GM18505 (cell line): ENCODE measurements around the gene TTYH3.

Experiments
- ATAC-seq: cut with Tn5 transposase; IDR thresholded peaks from one replicate; pipeline ENCODE4 v1.9.1; 2021; ENCODE audit not compliant: unreplicated experiment
- POLR2A ChIP-seq: IDR thresholded peaks from 4 replicates; pipeline ENCODE4 v1.6.1; 2011; ENCODE audit warnings: borderline replicate concordance; ENCODE audit not compliant: insufficient read depth, insufficient read length; ENCODE audit errors: extremely low read depth

TTYH3 gene

DNA sequence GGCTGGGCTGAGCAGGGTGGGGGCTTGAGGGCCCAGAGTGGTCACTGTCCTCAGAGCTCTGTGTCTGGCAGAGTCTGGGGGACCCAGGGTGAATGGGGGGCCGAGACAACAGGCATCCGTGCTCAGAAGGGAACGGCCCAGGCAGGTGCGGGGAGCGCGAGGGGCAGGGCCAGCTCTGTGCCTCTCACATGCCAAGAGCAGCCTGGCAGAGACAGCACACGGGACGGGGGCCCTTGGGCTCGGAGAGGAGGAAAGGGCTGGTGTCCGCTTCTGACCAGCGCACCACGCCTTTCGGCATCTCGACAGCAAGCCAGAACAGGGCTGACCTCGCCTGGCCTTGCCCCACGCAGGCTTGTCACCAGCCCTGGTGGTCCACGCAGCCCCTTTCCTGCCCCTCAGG is 69.6 kb downstream of the TTYH3 start:
- no peak for TF ChIP-seq POLR2A

GRCh38 chr7:2701832-2702593 is 70.2 kb downstream of the TTYH3 start:
- TF ChIP-seq POLR2A: no peak
- ATAC-seq: no peak

More for the DNA sequence above, 69.6 kb downstream of the TTYH3 start:
- ATAC-seq: no peak

DNA sequence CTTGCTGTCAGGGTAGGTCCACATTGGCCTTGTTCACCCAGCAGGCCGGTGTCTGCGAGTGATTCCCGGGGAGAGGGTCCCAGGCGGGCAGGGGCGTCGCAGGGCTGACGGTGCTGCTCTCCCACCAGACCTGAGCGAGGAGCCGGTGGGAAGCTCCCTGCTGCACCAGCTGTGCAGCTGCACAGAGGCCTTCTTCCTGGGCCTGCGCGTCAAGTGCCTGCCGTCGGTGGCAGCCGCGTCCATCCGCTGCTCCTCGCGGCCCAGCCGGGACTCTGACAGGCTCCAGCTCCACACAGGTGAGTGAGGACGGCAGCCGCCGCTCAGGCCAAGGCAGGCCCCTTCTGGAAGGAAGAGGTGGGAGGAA is 70.8 kb downstream of the TTYH3 start:
- no peak for ATAC-seq
- no peak for TF ChIP-seq POLR2A

DNA sequence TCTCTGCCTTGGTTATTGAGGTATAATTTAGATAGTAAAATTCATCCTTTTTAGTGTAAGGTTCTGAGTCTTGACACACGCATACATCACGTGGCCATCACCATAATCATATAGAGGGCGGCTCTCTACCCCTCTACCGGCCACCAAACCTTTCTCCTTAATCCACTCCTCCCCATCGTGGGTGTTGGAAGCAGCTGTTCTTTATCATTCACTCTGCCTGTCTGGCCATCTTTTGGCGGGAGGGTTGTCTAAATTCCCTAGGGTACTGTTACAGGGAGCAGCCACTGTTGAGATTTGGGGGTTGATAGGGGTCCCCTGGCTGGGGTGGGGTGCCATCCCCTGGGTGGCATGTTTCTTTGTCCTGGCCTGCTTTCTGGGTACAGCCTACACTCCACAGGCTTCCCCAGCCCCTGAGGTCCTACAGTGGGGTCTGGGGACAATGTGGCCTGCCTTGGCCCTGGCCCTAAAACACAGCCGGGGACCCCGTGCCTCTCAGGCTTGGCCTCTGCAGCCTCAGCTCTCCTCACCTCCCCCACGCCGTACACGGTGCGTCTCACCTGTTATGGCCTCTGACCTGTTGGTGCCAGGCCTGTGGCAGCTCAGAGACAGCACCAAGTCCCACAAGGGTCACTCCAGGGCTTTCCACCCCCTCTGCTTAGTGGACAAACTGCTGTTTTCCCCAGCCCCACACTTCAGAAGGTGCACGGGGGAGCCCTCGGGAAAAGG is 73.7 kb downstream of the TTYH3 start:
- no peak for ATAC-seq
- TF ChIP-seq POLR2A: no peak

GRCh38 chr7:2706685-2707126 is 74.9 kb downstream of the TTYH3 start:
- TF ChIP-seq POLR2A: no peak
- no peak for ATAC-seq

DNA sequence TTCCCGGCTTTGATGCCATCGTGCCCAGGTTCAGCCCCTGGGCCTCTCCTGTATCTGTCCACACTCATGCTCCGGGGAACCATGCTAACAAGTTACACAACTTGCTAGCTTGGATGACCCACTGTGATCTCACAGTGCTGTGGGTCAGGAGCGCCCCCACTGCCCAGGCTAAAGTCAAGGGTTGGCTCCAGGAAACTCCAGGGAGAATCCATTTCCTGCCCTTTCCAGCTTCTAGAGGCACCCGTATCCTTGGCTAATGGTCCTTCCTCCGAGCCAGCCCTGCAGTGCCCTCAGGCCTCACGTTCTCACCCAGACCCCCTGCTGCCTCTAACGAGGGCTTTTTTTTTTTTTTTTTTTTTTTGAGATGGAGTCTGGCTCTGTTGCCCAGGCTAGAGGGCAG is 75.7 kb downstream of the TTYH3 start:
- ATAC-seq: no peak
- TF ChIP-seq POLR2A: no peak

DNA sequence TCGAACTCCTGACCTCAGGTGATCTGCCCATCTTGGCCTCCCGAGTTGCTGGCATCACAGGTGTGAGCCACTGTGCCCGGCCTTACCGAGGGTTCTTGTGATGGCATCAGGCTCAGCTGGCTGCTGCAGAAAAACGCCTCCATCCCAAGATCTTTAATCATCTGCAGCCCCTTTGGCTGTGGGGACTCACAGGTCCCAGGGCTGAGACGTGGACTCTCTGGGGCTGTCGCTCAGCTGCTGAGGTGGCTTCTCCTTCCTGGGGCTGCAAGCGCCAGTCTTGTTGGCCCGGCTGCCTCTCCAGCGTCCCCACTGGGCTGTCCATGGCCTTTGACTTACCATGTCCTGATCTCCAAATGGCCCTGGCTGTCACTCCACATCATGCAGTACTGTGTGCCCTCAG is 76.3 kb downstream of the TTYH3 start:
- ATAC-seq: no peak
- no peak for TF ChIP-seq POLR2A

- TF ChIP-seq POLR2A: no peak
- no peak for ATAC-seq
Observed at GRCh38 chr7:2708547-2709310, 76.9 kb downstream of the TTYH3 start.

- TF ChIP-seq POLR2A: peak; percentile 37
- peak; percentile 70 for ATAC-seq
Observed at GRCh38 chr7:2709553-2710285, 77.9 kb downstream of the TTYH3 start.

DNA sequence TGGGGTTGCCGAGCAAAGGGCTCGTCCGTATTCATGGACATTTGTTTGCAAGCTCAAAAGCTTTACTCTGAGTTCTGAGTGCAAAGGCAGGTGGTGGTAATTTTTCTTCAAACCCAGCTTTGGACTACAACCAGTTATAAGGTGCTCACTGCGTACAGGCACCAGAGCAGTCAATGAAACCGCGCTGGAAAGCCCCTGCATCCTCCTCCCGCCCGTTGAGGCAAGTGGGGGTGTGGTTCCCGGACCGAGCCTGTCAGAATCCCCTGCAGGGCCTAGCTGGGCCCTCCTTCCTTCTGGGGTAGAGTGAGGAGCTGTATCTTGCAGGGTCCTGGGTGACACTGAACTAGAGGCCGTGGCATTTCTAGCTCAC is 78.5 kb downstream of the TTYH3 start:
- ATAC-seq: peak; percentile 51
- TF ChIP-seq POLR2A: peak; percentile 33

GRCh38 chr7:2710901-2711551 is 79.2 kb downstream of the TTYH3 start:
- TF ChIP-seq POLR2A: no peak
- no peak for ATAC-seq

DNA sequence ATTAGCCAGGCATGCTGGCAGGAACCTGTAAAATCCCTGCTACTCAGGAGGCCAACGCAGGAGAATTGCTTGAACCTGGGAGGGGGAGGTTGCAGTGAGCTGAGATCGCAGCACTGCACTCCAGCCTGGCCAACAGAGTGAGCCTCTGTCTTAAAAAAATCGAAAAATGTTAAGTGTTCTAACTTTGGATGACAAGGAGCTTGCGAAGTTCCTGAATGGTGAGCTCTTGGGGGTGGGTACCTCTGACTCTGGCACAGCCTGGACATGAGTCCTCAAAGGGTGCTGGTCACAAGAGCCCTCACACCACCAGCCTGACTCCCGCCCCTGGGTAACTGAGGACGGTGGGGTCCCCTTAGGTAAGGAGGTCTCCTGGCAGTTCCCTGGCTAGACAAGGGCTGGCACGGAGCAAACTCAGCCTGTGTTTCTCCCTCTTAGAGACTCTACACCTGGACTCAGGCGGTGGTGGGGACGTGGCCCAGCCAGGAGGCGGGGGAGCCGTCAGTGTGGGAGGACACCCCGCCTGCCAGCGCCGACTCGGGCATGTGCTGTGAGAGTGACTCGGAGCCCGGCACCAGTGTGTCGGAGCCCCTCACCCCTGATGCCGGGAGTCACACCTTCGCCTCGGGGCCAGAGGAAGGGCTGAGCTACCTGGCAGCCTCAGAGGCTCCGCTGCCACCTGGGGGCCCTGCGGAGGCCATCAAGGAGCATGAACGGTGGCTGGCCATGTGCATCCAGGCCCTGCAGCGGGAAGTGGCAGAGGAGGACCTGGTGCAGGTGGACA is 80.3 kb downstream of the TTYH3 start:
- TF ChIP-seq POLR2A: no peak
- no peak for ATAC-seq
